OCI-LY3 (cell line): Measurements from ENCODE around the gene TOGARAM1.
A peak's percentile ranks its signal among the peaks of the same experiment; 100 is the strongest.

Experiments
- H2AFZ ChIP-seq: fragments of 200-600, 300-600 bp; shearing (Covaris generic); 2 replicates; pipeline ENCODE4 v1.6.0; 2014; ENCODE audit warnings: antibody characterized with exemption, low read depth, low read length
- H3K27ac ChIP-seq: fragments of 200-600, 300-600 bp; sonication (generic); 2 replicates; pipeline ENCODE4 v1.5.1; 2014; ENCODE audit warnings: mild to moderate bottlenecking, low read length, moderate library complexity, mixed read lengths
- H3K27me3 ChIP-seq: fragments of 200-600, 300-600 bp; sonication (generic); 2 replicates; pipeline ENCODE4 v1.6.1; 2014; ENCODE audit warnings: low read depth, low read length, mixed read lengths
- H3K36me3 ChIP-seq: fragments of 200-600, 300-600 bp; sonication (generic); replicated peaks from 2 replicates; pipeline ENCODE3; 2014; ENCODE audit warnings: low read depth, low read length, mixed read lengths
- H3K4me1 ChIP-seq: fragments of 300-600, 200-600 bp; sonication (generic); 2 replicates; pipeline ENCODE4 v1.6.1; 2014; ENCODE audit warnings: low read length, mixed read lengths
- H3K4me2 ChIP-seq: fragments of 200-600, 300-600 bp; sonication (generic); 2 replicates; pipeline ENCODE4 v1.6.1; 2014; ENCODE audit warnings: low read length, mixed read lengths
- H3K4me3 ChIP-seq: fragments of 300-600, 200-600 bp; sonication (generic); 2 replicates; pipeline ENCODE4 v1.5.1; 2014; ENCODE audit warnings: antibody characterized with exemption, mild to moderate bottlenecking, low read length, moderate library complexity
- H3K79me2 ChIP-seq: fragments of 300-600, 200-600 bp; shearing (Covaris generic); 2 replicates; pipeline ENCODE4 v1.6.1; 2014; ENCODE audit warnings: mild to moderate bottlenecking, low read length, mixed read lengths
- H3K9ac ChIP-seq: fragments of 300-600, 200-600 bp; shearing (Covaris generic); 2 replicates; pipeline ENCODE4 v1.6.0; 2014; ENCODE audit warnings: mild to moderate bottlenecking, low read length, moderate library complexity
- H3K9me3 ChIP-seq: fragments of 200-600, 300-600 bp; shearing (Covaris generic); 2 replicates; pipeline ENCODE4 v1.6.1; 2014; ENCODE audit warnings: low read length, mixed read lengths; ENCODE audit not compliant: insufficient read depth
- H4K20me1 ChIP-seq: fragments of 200-600, 300-600 bp; sonication (generic); 2 replicates; pipeline ENCODE4 v1.6.1; 2016; ENCODE audit warnings: low read length, mixed read lengths; ENCODE audit not compliant: insufficient read depth
- EZH2phosphoT487 ChIP-seq: fragments of 200-600 bp; shearing (Covaris generic); IDR thresholded peaks from 2 replicates; pipeline ENCODE4 v1.6.1; 2018; ENCODE audit warnings: antibody characterized with exemption, mixed run types, low read depth
- TF ChIP-seq, protein P1 (sequence below): fragments of 200-600, 300-600 bp; sonication (generic); IDR thresholded peaks from 2 replicates; pipeline ENCODE4 v1.5.1; 2014; ENCODE audit warnings: antibody characterized with exemption, low read length, low read depth

The TOGARAM1 gene

DNA sequence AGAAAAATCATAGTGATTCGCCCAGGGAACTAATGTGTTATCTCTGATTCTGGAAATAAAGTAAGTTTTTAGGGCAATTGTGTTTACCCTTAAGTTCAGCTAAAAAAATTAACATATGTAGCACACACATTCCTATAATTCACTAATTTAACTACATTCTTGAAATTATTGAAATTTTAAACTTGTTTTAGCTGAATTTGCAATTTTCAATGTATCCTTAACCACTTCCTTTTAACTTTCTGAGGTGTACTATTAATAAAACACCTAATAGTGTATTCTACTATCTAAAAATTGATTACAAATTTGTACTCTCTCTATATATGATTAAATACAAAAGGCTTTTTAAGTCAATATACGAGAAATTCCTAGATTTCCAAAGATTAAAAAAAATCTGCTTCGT, 2.5 kb upstream of the TOGARAM1 start:
- peaks cover 10% of the 10 kb centered on the region; the same call in 1 of the 2 replicates for H3K9me3 ChIP-seq
- H3K4me2 ChIP-seq = peak overlapping the region; percentile 84
- no peak overlapping the region for H3K27ac ChIP-seq
- H2AFZ ChIP-seq = no peak overlapping the region
- peak overlapping the region; percentile 77; the same call in 1 of the 2 replicates for H3K9ac ChIP-seq
- peaks cover 20% of the 10 kb centered on the region for H4K20me1 ChIP-seq
- no peak for TF ChIP-seq EZH2phosphoT487
- TF ChIP-seq, protein P1, sequence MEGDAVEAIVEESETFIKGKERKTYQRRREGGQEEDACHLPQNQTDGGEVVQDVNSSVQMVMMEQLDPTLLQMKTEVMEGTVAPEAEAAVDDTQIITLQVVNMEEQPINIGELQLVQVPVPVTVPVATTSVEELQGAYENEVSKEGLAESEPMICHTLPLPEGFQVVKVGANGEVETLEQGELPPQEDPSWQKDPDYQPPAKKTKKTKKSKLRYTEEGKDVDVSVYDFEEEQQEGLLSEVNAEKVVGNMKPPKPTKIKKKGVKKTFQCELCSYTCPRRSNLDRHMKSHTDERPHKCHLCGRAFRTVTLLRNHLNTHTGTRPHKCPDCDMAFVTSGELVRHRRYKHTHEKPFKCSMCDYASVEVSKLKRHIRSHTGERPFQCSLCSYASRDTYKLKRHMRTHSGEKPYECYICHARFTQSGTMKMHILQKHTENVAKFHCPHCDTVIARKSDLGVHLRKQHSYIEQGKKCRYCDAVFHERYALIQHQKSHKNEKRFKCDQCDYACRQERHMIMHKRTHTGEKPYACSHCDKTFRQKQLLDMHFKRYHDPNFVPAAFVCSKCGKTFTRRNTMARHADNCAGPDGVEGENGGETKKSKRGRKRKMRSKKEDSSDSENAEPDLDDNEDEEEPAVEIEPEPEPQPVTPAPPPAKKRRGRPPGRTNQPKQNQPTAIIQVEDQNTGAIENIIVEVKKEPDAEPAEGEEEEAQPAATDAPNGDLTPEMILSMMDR = no peak
- H3K79me2 ChIP-seq = peaks cover 91% of the 10 kb centered on the region
- peak overlapping the region; percentile 86 for H3K4me3 ChIP-seq
- H3K4me1 ChIP-seq = peaks cover 26% of the 10 kb centered on the region
- H3K27me3 ChIP-seq = no peaks in the 10 kb centered on the region
- peaks cover 16% of the 10 kb centered on the region for H3K36me3 ChIP-seq

DNA sequence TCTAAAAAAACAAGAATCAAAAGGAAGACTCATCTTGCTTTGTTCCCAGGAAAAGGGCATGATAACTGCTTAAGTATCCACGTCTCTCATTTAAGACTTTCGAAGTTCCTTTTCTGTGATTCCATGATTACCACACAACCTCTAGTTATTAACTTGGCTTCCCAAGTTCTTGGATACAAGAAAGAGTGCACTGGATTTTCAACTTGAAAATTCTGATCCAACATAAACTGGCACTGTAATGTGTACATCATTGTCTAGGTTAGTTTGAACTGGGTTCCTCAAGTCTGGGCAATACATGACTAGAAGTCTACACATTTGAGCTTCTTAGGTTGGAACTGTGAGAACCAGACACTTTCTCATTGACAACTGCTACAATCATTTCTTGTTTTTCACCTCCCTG, 1.8 kb upstream of the TOGARAM1 start:
- H3K27ac ChIP-seq = no peak overlapping the region
- peaks cover 17% of the 10 kb centered on the region for H3K36me3 ChIP-seq
- TF ChIP-seq EZH2phosphoT487 = no peak
- TF ChIP-seq, protein P1 = no peak
- H3K9me3 ChIP-seq = peaks cover 10% of the 10 kb centered on the region; the same call in 1 of the 2 replicates
- H3K4me2 ChIP-seq = peak overlapping the region; percentile 84
- no peaks in the 10 kb centered on the region for H3K27me3 ChIP-seq
- peak overlapping the region; percentile 86 for H3K4me3 ChIP-seq
- H3K9ac ChIP-seq = peak overlapping the region; percentile 77
- peaks cover 27% of the 10 kb centered on the region for H3K4me1 ChIP-seq
- peaks cover 17% of the 10 kb centered on the region for H4K20me1 ChIP-seq
- H2AFZ ChIP-seq = no peak overlapping the region
- H3K79me2 ChIP-seq = peaks cover 93% of the 10 kb centered on the region

DNA sequence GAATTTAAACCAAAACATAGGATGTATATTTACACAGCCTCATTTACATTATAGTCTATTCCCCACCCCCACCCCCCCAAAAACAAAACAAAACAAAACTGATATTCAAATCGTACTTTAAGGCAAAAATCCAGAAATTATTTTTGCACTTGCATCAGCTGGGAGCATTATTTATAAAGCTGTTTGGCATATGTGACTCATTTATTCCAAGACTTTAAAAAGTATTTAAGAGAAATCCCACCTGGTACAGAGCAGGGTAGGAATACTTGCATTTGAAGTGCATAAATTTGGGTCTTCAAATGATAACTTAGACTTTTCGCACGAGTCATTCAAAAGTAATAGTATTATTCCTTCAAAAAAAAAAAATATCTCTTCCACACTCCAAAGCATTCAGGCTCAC, 1.3 kb upstream of the TOGARAM1 start:
- Histone ChIP-seq H3K4me3 (peak overlapping the region; percentile 86), H4K20me1 (peaks cover 17% of the 10 kb centered on the region)

DNA sequence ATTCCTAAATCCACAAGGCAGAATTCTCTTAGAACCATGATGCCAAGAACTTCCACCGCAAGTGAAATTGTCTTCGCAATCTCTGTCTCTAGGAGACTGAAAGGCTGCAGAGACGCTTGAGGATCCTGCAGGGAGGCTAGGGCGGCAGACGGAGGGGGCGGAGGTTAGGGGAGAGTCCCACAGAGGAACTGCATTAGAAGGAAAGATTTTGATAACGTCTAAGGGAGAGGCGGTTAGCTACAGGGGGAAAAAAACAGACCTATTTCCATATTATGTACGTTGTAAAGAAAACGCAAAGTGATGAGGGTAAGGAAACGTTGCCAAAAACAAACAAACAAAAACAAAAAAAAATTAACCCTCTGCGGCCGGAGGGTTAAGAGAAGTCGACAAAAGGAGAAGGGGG, 838 bp upstream of the TOGARAM1 start:
- peaks cover 27% of the 10 kb centered on the region for H3K4me1 ChIP-seq
- peaks cover 10% of the 10 kb centered on the region; the same call in 1 of the 2 replicates for H3K9me3 ChIP-seq
- peak overlapping the region; percentile 69; the same call in 1 of the 2 replicates for H2AFZ ChIP-seq
- H3K27ac ChIP-seq = peak overlapping the region; percentile 72
- peak overlapping the region; percentile 77 for H3K9ac ChIP-seq
- H3K4me2 ChIP-seq = peak overlapping the region; percentile 84
- no peak for TF ChIP-seq EZH2phosphoT487
- TF ChIP-seq, protein P1 = no peak
- H3K4me3 ChIP-seq = peak overlapping the region; percentile 86
- peaks cover 17% of the 10 kb centered on the region for H3K36me3 ChIP-seq
- H3K79me2 ChIP-seq = peaks cover 94% of the 10 kb centered on the region
- no peaks in the 10 kb centered on the region for H3K27me3 ChIP-seq
- H4K20me1 ChIP-seq = peaks cover 17% of the 10 kb centered on the region

More for the DNA sequence above, 1.3 kb upstream of the TOGARAM1 start:
- peaks cover 27% of the 10 kb centered on the region for H3K4me1 ChIP-seq
- no peak overlapping the region for H3K27ac ChIP-seq
- TF ChIP-seq EZH2phosphoT487 = no peak
- TF ChIP-seq, protein P1 = no peak
- H3K4me2 ChIP-seq = peak overlapping the region; percentile 84
- peaks cover 94% of the 10 kb centered on the region for H3K79me2 ChIP-seq
- H2AFZ ChIP-seq = no peak overlapping the region
- no peaks in the 10 kb centered on the region for H3K27me3 ChIP-seq
- peaks cover 17% of the 10 kb centered on the region for H3K36me3 ChIP-seq
- peak overlapping the region; percentile 77 for H3K9ac ChIP-seq
- H3K9me3 ChIP-seq = peaks cover 10% of the 10 kb centered on the region; the same call in 1 of the 2 replicates
